ENCODE results near the gene ARSB.
A peak's percentile ranks its signal among the peaks of the same experiment; 100 is the strongest.

ARSB gene

DNA sequence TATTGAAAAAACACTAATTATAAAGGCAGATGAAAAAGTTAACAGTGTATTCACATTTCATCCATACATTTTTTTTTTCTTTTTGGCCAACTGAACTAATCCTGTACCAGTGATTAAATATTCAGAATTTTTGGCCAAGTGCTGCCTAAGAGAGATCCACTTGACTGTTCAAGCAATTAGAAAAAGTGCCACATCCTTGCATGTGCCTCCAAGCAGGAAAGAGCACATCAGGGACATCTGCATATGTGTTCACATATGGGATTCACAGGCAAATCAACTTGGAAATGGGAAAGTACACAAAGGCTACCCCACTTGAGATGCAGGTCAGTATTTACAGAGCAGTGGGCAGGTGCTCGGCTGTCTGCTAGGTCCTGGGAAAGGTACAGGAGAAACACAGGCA lies 173.2 kb downstream of the ARSB start:
- H3K27ac ChIP-seq = no peak overlapping the region
- H3K4me2 ChIP-seq = no peak overlapping the region
- no peak for TF ChIP-seq Cebpa-rat (IDR thresholded peaks at IDR 0.05)
- peaks cover 0 to 34% (median 5%) of the 10 kb centered on the region in 11 experiments; a peak in 13 of 22 replicates for H3K36me3 ChIP-seq
- H3K27me3 ChIP-seq = no peaks in the 10 kb centered on the region
- peaks cover 0 to 4% (median 0%) of the 10 kb centered on the region in 11 experiments; a peak in 1 of 22 replicates for H3K9me3 ChIP-seq (replicated peaks in 1 of 11)
- H3K4me1 ChIP-seq = peaks cover 0 to 15% (median 7%) of the 10 kb centered on the region in 10 experiments; a peak in 10 of 20 replicates
- H3K4me3 ChIP-seq = no peak overlapping the region
- no peak overlapping the region for H3K9ac ChIP-seq
- no peaks in the 10 kb centered on the region for H4K20me1 ChIP-seq

DNA sequence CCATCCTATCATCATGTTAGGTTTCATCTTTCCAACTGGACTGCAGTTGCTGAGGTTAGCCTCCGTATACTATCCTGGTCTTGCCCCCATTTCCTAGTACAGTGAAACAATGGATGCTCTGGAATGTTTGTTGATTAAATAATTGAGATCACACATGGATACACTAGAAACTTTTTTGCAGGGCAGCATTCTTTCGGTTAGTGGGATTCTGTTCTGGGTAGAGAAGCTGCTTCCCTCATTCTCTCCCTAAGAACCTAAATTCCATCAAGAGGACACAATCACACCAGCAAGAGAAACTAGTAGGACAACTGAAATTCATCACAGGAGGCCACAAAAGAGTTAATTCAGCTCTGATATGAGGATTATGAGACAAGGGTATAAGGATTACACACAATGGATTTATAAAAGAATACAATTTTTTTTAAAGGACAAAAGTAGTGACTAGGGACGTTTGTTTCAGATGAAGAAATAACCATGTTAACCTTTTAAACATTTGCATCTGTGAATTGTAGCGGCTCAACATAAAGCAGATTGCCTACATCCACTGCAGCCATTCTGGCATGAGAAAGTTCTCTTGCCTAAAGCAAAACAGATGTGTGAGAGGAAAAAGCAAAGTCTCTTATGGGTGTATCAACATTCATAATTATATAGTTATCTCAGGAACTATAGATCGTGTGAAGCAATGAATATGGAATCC lies 173.8 kb downstream of the ARSB start:
- no peak overlapping the region for H3K4me2 ChIP-seq

DNA sequence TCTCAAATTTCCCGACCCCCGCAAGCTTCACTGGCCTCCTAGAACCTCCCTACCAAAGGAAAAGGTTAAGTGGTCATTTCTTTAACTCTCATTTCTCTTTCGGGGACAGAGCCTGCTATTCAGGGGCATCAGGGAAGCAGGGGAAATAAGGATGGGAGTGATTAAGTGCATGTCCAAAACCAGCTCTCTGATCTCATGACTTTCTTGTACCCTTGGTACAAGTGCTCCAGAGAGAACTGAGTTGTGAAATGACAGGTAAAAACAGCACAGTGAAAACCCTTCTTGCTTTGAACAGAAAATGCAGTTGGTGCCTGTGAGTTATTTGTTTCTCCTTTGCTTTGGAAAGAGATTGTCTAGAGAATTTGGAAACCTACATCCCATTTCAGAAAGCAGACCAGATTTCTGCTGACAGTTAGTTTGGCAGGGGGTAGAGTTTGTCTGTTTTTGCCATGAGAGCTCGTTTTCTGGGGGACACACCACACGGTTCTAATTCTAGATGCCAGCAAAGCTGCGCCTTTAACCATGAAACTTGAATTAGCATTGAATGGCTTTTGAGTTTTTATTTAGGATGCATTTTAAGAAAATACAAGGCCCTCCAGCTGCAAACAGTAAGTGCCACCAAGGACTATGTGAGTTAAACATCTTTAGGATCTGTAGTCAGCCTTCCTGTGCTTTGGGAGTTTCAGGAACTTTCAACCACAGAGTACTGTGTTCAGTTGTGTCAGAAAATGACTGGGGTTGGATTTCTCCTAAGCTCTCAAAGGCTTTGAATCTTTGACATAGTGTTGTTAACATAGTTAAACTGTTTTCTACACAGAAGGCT lies 174.8 kb downstream of the ARSB start:
- TF ChIP-seq Cebpa-rat (IDR thresholded peaks at IDR 0.05) = no peak
- no peak overlapping the region for H3K27ac ChIP-seq
- H3K4me1 ChIP-seq = peaks cover 0 to 15% (median 7%) of the 10 kb centered on the region in 10 experiments; a peak in 10 of 20 replicates
- H3K36me3 ChIP-seq = peaks cover 0 to 28% (median 0%) of the 10 kb centered on the region in 11 experiments; a peak in 8 of 22 replicates
- H3K4me2 ChIP-seq = peak overlapping the region in 1 of 11 experiments; percentile 17; a peak in 1 of 22 replicates
- no peak overlapping the region for H3K4me3 ChIP-seq
- H4K20me1 ChIP-seq = no peaks in the 10 kb centered on the region
- H3K9me3 ChIP-seq (replicated peaks in 1 of 11) = peaks cover 0 to 4% (median 0%) of the 10 kb centered on the region in 11 experiments; a peak in 1 of 22 replicates
- no peak overlapping the region for H3K9ac ChIP-seq
- no peaks in the 10 kb centered on the region for H3K27me3 ChIP-seq

More for the DNA sequence above, 173.8 kb downstream of the ARSB start:
- Histone ChIP-seq H3K9me3 (replicated peaks in 1 of 11) (peaks cover 0 to 4% (median 0%) of the 10 kb centered on the region in 11 experiments; a peak in 1 of 22 replicates), H3K27ac (no peak overlapping the region), H3K36me3 (peaks cover 0 to 32% (median 2%) of the 10 kb centered on the region in 11 experiments; a peak in 12 of 22 replicates), H3K4me1 (peaks cover 0 to 15% (median 7%) of the 10 kb centered on the region in 10 experiments; a peak in 10 of 20 replicates), H3K4me3 (no peak overlapping the region), H3K9ac (no peak overlapping the region), H4K20me1 (no peaks in the 10 kb centered on the region), H3K27me3 (no peaks in the 10 kb centered on the region)
- no peak for TF ChIP-seq Cebpa-rat (IDR thresholded peaks at IDR 0.05)

DNA sequence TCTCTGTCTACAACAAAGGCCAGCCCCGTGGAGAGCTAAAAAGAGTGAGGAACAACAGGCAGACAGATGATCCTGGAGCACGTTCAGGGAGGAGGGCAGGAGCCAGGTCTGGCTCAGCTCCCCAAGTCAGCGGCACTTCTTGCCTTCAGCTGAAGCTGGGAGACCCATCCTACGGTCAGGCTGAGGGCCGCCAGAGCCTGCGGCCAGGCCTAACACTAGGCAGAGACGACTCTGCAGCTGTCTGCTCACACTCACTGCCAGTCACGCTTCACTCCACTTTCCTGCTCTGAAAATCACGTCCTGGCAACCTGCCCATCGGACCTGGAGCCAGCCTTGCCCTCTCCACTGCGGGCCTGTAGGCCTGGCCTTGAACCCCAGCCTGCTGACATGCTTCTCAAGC lies 175.7 kb downstream of the ARSB start:
- Histone ChIP-seq H3K9ac (no peak overlapping the region), H3K36me3 (peaks cover 0 to 20% (median 0%) of the 10 kb centered on the region in 11 experiments; a peak in 5 of 22 replicates), H3K4me1 (peaks cover 0 to 15% (median 7%) of the 10 kb centered on the region in 10 experiments; a peak in 10 of 20 replicates), H3K4me3 (no peak overlapping the region), H3K27ac (no peak overlapping the region), H3K4me2 (peak overlapping the region in 4 of 11 experiments; percentile 14 to 21 (median 16); a peak in 3 of 22 replicates), H3K27me3 (no peaks in the 10 kb centered on the region), H4K20me1 (no peaks in the 10 kb centered on the region), H3K9me3 (replicated peaks in 1 of 11) (peaks cover 0 to 4% (median 0%) of the 10 kb centered on the region in 11 experiments; a peak in 1 of 22 replicates)
- TF ChIP-seq Cebpa-rat (IDR thresholded peaks at IDR 0.05) = no peak

DNA sequence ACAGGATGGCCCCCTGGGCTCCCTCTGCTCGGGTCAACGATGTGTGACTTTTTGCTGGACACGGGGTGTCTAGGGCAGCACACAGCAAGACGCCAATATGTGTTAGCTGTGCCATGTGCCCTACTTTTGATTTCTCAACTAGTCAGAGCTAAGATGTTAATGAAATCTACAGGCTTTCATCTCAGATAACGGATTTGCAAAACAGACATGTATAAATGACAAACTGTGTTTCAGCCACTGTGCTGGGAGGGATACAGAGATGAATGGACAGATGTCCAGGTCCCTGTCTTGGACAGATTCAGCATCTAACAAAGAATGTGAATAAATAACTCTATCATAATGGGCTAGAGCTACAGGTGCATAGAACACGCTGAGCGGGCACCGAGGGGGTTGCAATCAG lies 176.3 kb downstream of the ARSB start:
- no peaks in the 10 kb centered on the region for H4K20me1 ChIP-seq
- no peak overlapping the region for H3K4me3 ChIP-seq
- H3K9ac ChIP-seq = no peak overlapping the region
- no peaks in the 10 kb centered on the region for H3K27me3 ChIP-seq
- H3K9me3 ChIP-seq (replicated peaks in 1 of 11) = peaks cover 0 to 4% (median 0%) of the 10 kb centered on the region in 11 experiments; a peak in 1 of 22 replicates
- H3K4me2 ChIP-seq = no peak overlapping the region
- no peak for TF ChIP-seq Cebpa-rat (IDR thresholded peaks at IDR 0.05)
- peaks cover 0 to 15% (median 7%) of the 10 kb centered on the region in 10 experiments; a peak in 10 of 20 replicates for H3K4me1 ChIP-seq
- no peak overlapping the region for H3K27ac ChIP-seq
- peaks cover 0 to 17% (median 0%) of the 10 kb centered on the region in 11 experiments; a peak in 5 of 22 replicates for H3K36me3 ChIP-seq

DNA sequence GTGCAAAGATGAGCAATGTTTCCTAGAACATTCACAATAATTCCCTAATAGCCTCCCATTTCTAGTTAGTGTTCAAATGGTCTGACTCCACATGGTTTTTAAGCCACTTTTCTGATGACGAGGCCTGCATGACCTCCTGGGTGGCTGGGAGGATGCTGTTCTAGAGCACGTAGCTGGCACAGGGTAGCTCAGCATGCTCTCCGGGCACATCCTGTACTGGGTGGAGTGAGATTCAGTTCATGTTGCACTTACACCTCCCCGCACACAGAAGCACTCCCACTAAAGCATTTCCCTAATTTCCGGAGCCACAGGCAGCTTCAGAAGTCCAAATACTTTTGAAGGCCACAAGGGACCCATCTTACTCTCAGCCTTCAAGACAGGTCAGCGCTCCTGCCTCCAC lies 176.7 kb downstream of the ARSB start:
- no peak overlapping the region for H3K4me2 ChIP-seq
- H4K20me1 ChIP-seq = no peaks in the 10 kb centered on the region
- H3K4me3 ChIP-seq = no peak overlapping the region
- no peak overlapping the region for H3K27ac ChIP-seq
- peaks cover 0 to 4% (median 0%) of the 10 kb centered on the region in 11 experiments; a peak in 1 of 22 replicates for H3K9me3 ChIP-seq (replicated peaks in 1 of 11)
- no peaks in the 10 kb centered on the region for H3K27me3 ChIP-seq
- H3K4me1 ChIP-seq = peaks cover 0 to 15% (median 7%) of the 10 kb centered on the region in 10 experiments; a peak in 10 of 20 replicates
- H3K9ac ChIP-seq = no peak overlapping the region
- TF ChIP-seq Cebpa-rat (IDR thresholded peaks at IDR 0.05) = no peak
- peaks cover 0 to 17% (median 0%) of the 10 kb centered on the region in 11 experiments; a peak in 6 of 22 replicates for H3K36me3 ChIP-seq

DNA sequence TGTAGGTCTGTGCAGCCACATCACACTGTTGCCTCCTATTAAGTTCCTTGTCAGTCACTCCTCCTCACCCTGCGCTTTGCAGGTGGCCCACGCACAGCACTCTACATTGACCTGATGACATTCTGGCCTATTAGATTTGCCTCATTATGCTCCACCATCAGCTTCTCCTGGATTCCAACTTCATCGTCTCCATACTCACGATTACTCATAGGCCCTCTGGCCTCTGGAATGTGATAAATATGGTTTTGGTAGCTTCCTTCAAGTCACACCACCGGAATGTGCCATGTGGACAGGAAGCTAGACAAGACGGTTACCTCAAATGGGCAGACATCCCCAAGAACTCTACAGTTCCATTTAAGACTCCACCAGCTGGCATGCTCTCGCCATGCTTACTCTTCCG lies 178.6 kb downstream of the ARSB start:
- H3K27me3 ChIP-seq = no peaks in the 10 kb centered on the region
- H3K36me3 ChIP-seq = peaks cover 0 to 27% (median 4%) of the 10 kb centered on the region in 11 experiments; a peak in 11 of 22 replicates
- H3K9me3 ChIP-seq (replicated peaks in 1 of 11) = peaks cover 3 to 13% (median 5%) of the 10 kb centered on the region in 11 experiments
- no peak overlapping the region for H3K27ac ChIP-seq
- no peaks in the 10 kb centered on the region for H4K20me1 ChIP-seq
- no peak overlapping the region for H3K4me3 ChIP-seq
- H3K4me1 ChIP-seq = peaks cover 0 to 10% (median 7%) of the 10 kb centered on the region in 10 experiments; a peak in 10 of 20 replicates
- no peak for TF ChIP-seq Cebpa-rat (IDR thresholded peaks at IDR 0.05)
- no peak overlapping the region for H3K9ac ChIP-seq
- no peak overlapping the region for H3K4me2 ChIP-seq

DNA sequence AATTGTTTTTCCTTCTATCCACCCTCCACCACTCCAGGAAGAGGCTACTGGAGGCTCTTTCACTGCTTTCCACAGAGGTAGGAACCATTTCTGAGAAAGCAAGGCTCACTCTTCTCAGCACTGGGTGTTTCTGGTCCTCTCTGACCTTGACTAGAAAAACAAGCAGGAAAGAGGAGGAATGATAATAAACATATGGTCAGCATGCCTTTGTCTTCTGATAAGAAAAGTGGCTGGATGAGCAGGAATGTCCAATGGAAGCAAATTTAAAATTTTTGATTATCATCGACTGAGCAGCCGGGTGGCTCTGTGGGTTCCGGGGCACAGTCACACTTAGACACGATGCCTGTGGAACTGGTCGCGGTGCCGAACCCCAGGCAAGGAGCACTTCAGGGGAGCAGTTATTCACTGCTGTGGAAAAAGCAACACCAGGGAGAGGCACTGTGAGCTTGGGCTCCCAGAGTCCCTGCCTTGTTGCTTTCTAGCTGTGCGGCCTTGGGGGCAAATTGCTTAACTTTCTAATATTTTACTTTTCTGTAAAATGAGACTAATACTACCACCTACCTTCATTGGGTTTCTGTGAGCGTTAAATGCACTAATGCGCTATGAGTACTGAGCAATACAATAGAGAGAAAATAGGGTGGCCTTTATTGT lies 179.5 kb downstream of the ARSB start:
- Histone ChIP-seq H3K4me2 (no peak overlapping the region), H3K36me3 (peaks cover 6 to 36% (median 11%) of the 10 kb centered on the region in 11 experiments; a peak in 14 of 22 replicates), H3K9ac (no peak overlapping the region), H3K4me1 (peaks cover 0 to 10% (median 7%) of the 10 kb centered on the region in 10 experiments; a peak in 10 of 20 replicates), H3K27ac (no peak overlapping the region), H3K4me3 (no peak overlapping the region), H4K20me1 (no peaks in the 10 kb centered on the region), H3K27me3 (no peaks in the 10 kb centered on the region), H3K9me3 (replicated peaks in 1 of 11) (peaks cover 13 to 23% (median 15%) of the 10 kb centered on the region in 11 experiments)
- TF ChIP-seq Cebpa-rat (IDR thresholded peaks at IDR 0.05) = no peak
